HUES6 (cell line): ENCODE measurements around the gene CUL9.

Experiments used
- H3K27ac ChIP-seq: 2 replicates; pipeline ENCODE4 v1.7.0; 2013; ENCODE audit warnings: low read depth, mild to moderate bottlenecking, low read length, inconsistent platforms
- H3K27me3 ChIP-seq: 2 replicates; pipeline ENCODE4 v1.6.1; 2013; ENCODE audit warnings: low read length; ENCODE audit not compliant: control insufficient read depth, insufficient read depth
- H3K36me3 ChIP-seq: 2 replicates; pipeline ENCODE4 v1.6.1; 2013; ENCODE audit warnings: low read length; ENCODE audit not compliant: control insufficient read depth, insufficient read depth
- H3K4me1 ChIP-seq: 2 replicates; pipeline ENCODE4 v1.6.1; 2013; ENCODE audit warnings: low read length; ENCODE audit not compliant: control insufficient read depth, insufficient read depth
- H3K4me3 ChIP-seq: 2 replicates; pipeline ENCODE4 v1.5.1; 2013; ENCODE audit warnings: low read depth, low read length
- H3K9ac ChIP-seq: one replicate; pipeline ENCODE4 v1.6.1; 2013; ENCODE audit warnings: mild to moderate bottlenecking, low read length
- H3K9me3 ChIP-seq: 2 replicates; pipeline ENCODE4 v1.6.1; 2013; ENCODE audit warnings: low read depth, low read length; ENCODE audit not compliant: control insufficient read depth, insufficient read depth

Gene CUL9

GRCh38 chr6:43231053-43231452 lies 49.1 kb downstream of the CUL9 start:
- no peak overlapping the region for H3K4me3 ChIP-seq
- peaks cover 7% of the 10 kb centered on the region; the same call in 1 of the 2 replicates for H3K4me1 ChIP-seq
- H3K9ac ChIP-seq: no peak overlapping the region
- peaks cover 5% of the 10 kb centered on the region for H3K36me3 ChIP-seq
- no peaks in the 10 kb centered on the region for H3K9me3 ChIP-seq
- peaks cover 34% of the 10 kb centered on the region for H3K27me3 ChIP-seq
- no peak overlapping the region for H3K27ac ChIP-seq

GRCh38 chr6:43231735-43232450 lies 49.9 kb downstream of the CUL9 start:
- no peak overlapping the region for H3K4me3 ChIP-seq
- H3K27me3 ChIP-seq: peaks cover 34% of the 10 kb centered on the region
- no peak overlapping the region for H3K9ac ChIP-seq
- no peak overlapping the region for H3K27ac ChIP-seq
- no peaks in the 10 kb centered on the region for H3K9me3 ChIP-seq
- peaks cover 7% of the 10 kb centered on the region; the same call in 1 of the 2 replicates for H3K4me1 ChIP-seq
- H3K36me3 ChIP-seq: no peaks in the 10 kb centered on the region

GRCh38 chr6:43235841-43236240 lies 53.8 kb downstream of the CUL9 start:
- Histone ChIP-seq H3K4me3 (no peak overlapping the region), H3K27ac (no peak overlapping the region), H3K9ac (no peak overlapping the region), H3K4me1 (no peaks in the 10 kb centered on the region), H3K36me3 (no peaks in the 10 kb centered on the region), H3K27me3 (peaks cover 49% of the 10 kb centered on the region), H3K9me3 (no peaks in the 10 kb centered on the region)

DNA sequence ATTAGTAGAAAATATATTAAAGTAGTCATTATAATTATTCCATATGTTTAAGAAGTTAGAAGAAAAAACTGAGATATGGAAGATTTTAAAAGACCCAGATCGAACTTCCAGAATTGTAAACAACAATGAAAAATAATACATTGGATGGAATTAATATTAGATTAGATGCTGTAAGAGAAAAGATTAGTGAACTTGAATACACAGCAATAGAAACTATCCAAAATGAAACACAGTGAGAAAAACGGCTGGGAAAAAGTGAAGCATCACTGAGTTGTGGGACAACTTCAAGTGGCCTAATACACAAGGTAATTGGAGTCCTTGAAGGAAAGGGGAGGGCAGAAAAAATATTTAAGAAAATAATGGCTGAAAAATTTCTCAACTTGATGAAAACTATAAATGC lies 57.1 kb downstream of the CUL9 start:
- no peaks in the 10 kb centered on the region for H3K4me1 ChIP-seq
- peaks cover 61% of the 10 kb centered on the region for H3K27me3 ChIP-seq
- H3K9me3 ChIP-seq: no peaks in the 10 kb centered on the region
- H3K36me3 ChIP-seq: no peaks in the 10 kb centered on the region
- H3K27ac ChIP-seq: no peak overlapping the region
- H3K9ac ChIP-seq: no peak overlapping the region
- no peak overlapping the region for H3K4me3 ChIP-seq

DNA sequence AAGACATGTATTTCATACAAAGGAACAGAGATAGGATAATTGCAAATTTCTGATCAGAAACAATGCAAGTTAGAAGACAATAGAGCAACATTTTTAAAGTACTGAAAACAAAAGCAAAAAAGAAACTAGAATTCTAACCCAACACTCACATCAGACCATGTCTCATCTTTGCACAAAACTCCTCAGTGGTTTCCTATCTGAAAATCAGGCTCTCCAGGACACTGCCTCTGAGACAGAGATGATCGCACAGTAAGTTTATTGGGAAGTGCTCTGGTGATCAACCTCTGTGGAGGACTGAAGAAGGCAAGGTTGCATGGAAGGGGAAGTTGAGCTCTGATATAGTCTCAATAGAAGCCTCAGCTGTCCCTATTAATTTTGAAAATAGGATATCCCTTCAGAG lies 59.0 kb downstream of the CUL9 start:
- 0 out of 2 replicates have a peak, but pooled peaks cover under 1% of the 10 kb centered on the region for H3K4me1 ChIP-seq
- H3K36me3 ChIP-seq: no peaks in the 10 kb centered on the region
- H3K27ac ChIP-seq: no peak overlapping the region
- H3K9me3 ChIP-seq: no peaks in the 10 kb centered on the region
- H3K9ac ChIP-seq: no peak overlapping the region
- peaks cover 80% of the 10 kb centered on the region for H3K27me3 ChIP-seq
- no peak overlapping the region for H3K4me3 ChIP-seq

GRCh38 chr6:43241446-43241845 lies 59.5 kb downstream of the CUL9 start:
- Histone ChIP-seq H3K4me3 (no peak overlapping the region), H3K9ac (no peak overlapping the region), H3K27me3 (peaks cover 85% of the 10 kb centered on the region), H3K4me1 (0 out of 2 replicates have a peak, but pooled peaks cover 3% of the 10 kb centered on the region), H3K9me3 (no peaks in the 10 kb centered on the region), H3K36me3 (no peaks in the 10 kb centered on the region), H3K27ac (no peak overlapping the region)

- Histone ChIP-seq H3K27me3 (peaks cover 88% of the 10 kb centered on the region), H3K9me3 (no peaks in the 10 kb centered on the region), H3K4me1 (peaks cover 3% of the 10 kb centered on the region; the same call in 1 of the 2 replicates), H3K9ac (no peak within 1 kb of the TSS), H3K36me3 (no peaks in the 10 kb centered on the region), H3K4me3 (peak within 1 kb of the TSS; percentile 46), H3K27ac (no peak within 1 kb of the TSS)
Observed at GRCh38 chr6:43242908-43243663, 61.1 kb downstream of the CUL9 start, which contains the start of gene TTBK1. TSS of gene TTBK1 (plus strand) at chr6:43243481. CDS start at chr6:43246661, 3,180 bp downstream.

DNA sequence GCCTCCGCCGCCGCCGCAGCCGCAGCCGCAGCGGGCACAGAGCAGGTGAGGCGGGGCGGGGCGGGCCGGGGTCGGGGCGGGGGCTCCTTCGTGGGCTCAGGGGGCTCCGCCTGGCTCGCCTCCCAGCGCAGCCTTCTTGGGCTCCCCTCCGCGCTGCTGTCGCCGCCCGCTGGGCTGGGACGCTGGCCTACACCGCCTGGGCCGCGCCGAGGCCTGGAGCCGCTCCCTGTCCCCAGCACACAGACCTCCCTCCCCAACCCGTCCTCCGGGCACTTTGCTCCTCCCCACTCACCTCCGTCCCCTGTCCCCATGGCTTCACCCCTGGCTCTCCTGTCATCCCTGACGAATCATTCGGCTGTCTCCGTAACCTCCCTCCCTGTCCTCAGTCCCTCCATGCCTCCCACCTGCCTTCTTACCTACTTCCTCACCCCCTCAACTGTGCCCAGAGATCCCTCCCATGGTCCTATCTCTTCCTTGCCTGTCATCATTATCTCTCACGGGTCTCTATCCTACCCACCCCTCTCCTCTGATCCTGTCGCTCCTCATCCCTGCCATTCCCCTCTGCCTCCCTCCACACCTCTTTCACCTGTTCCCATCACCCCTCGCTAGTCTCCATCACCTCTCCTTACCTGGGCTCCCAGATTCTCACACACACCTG lies 61.8 kb downstream of the CUL9 start:
- H3K4me3 ChIP-seq: peak overlapping the region; percentile 46
- no peak overlapping the region for H3K27ac ChIP-seq

GRCh38 chr6:43246301-43247113 lies 64.5 kb downstream of the CUL9 start:
- Histone ChIP-seq H3K27ac (no peak overlapping the region), H3K36me3 (no peaks in the 10 kb centered on the region), H3K9me3 (no peaks in the 10 kb centered on the region), H3K4me3 (peak overlapping the region; percentile 88), H3K9ac (peak overlapping the region; percentile 48), H3K27me3 (peaks cover 78% of the 10 kb centered on the region), H3K4me1 (peaks cover 15% of the 10 kb centered on the region; the same call in 1 of the 2 replicates)

More for the DNA sequence above, 61.8 kb downstream of the CUL9 start:
- no peak overlapping the region for H3K9ac ChIP-seq
- H3K36me3 ChIP-seq: no peaks in the 10 kb centered on the region
- H3K27me3 ChIP-seq: peaks cover 89% of the 10 kb centered on the region
- no peaks in the 10 kb centered on the region for H3K9me3 ChIP-seq
- peaks cover 3% of the 10 kb centered on the region; the same call in 1 of the 2 replicates for H3K4me1 ChIP-seq
